DMS153 treated with DMSO at 0.1 percent for 48 hours (cell line): Measurements from ENCODE around the gene ST6GALNAC3.

Experiments used
- DNase-seq: peaks from one replicate; lab custom pipeline; 2025; ENCODE audit not compliant: unreplicated experiment; lab: John Stamatoyannopoulos, UW

ST6GALNAC3 gene

GRCh38 chr1:76492752-76493430 is 418.3 kb downstream of the ST6GALNAC3 start:
- no peak for DNase-seq

- DNase-seq, result no peak
Measured at GRCh38 chr1:76494807-76495206, 420.3 kb downstream of the ST6GALNAC3 start.

GRCh38 chr1:76496871-76497270 is 422.3 kb downstream of the ST6GALNAC3 start:
- no peak for DNase-seq

GRCh38 chr1:76500116-76500515 is 425.6 kb downstream of the ST6GALNAC3 start:
- DNase-seq, result no peak

GRCh38 chr1:76501136-76501535 is 426.6 kb downstream of the ST6GALNAC3 start:
- DNase-seq, result no peak

GRCh38 chr1:76501586-76502219 is 427.2 kb downstream of the ST6GALNAC3 start:
- DNase-seq, result no peak

- no peak for DNase-seq
Measured at GRCh38 chr1:76503100-76503499, 428.6 kb downstream of the ST6GALNAC3 start.

- no peak for DNase-seq
Measured at GRCh38 chr1:76503736-76504135, 429.2 kb downstream of the ST6GALNAC3 start.

GRCh38 chr1:76507376-76507775 is 432.8 kb downstream of the ST6GALNAC3 start:
- DNase-seq, result no peak

GRCh38 chr1:76508871-76509270 is 434.3 kb downstream of the ST6GALNAC3 start:
- DNase-seq, result no peak

GRCh38 chr1:76510672-76511557 is 436.4 kb downstream of the ST6GALNAC3 start:
- no peak for DNase-seq

- DNase-seq, result peak; percentile 39
Measured at GRCh38 chr1:76511558-76512179, 437.1 kb downstream of the ST6GALNAC3 start.

- DNase-seq, result no peak
Measured at GRCh38 chr1:76530953-76531352, 456.4 kb downstream of the ST6GALNAC3 start.

GRCh38 chr1:76541618-76542017 is 467.1 kb downstream of the ST6GALNAC3 start:
- no peak for DNase-seq

GRCh38 chr1:76542359-76542758 is 467.8 kb downstream of the ST6GALNAC3 start:
- no peak for DNase-seq

GRCh38 chr1:76543495-76543894 is 468.9 kb downstream of the ST6GALNAC3 start:
- no peak for DNase-seq

- no peak for DNase-seq
Measured at GRCh38 chr1:76546354-76546933, 471.9 kb downstream of the ST6GALNAC3 start.

GRCh38 chr1:76547916-76548315 is 473.4 kb downstream of the ST6GALNAC3 start:
- peak; percentile 2 for DNase-seq

GRCh38 chr1:76548513-76549100 is 474.1 kb downstream of the ST6GALNAC3 start:
- DNase-seq, result no peak

- no peak for DNase-seq
Measured at GRCh38 chr1:76554283-76554682, 479.7 kb downstream of the ST6GALNAC3 start.

GRCh38 chr1:76562292-76562691 is 487.7 kb downstream of the ST6GALNAC3 start:
- DNase-seq, result no peak
